Neural progenitor cell (in vitro differentiated cells): Measurements from ENCODE around the gene PRSS33. TPM values are rescaled to one million over a fixed set of nuclear protein-coding genes. Genes with fewer than 3 reads are reported as not detected.

Experiments used
- DNase-seq: peaks from one replicate; pipeline ENCODE4 v3.0.0-alpha.2; 2016; ENCODE audit warnings: low spot score
- H2AFZ ChIP-seq: fragments of 200-600 bp; sonication (generic); replicated peaks from 2 replicates; pipeline ENCODE4 v1.6.1; 2016; ENCODE audit warnings: antibody characterized with exemption
- H3F3A ChIP-seq: fragments of 200-600 bp; sonication (generic); 2 replicates; pipeline ENCODE4 v1.6.1; 2016; ENCODE audit warnings: antibody characterized with exemption, low read depth
- H3K27ac ChIP-seq: fragments of 200-600 bp; sonication (generic); 2 replicates; pipeline ENCODE4 v1.5.1; 2016; ENCODE audit warnings: mild to moderate bottlenecking
- H3K27me3 ChIP-seq: fragments of 200-600 bp; sonication (generic); 2 replicates; pipeline ENCODE4 v1.6.1; 2016; ENCODE audit warnings: mild to moderate bottlenecking, moderate library complexity
- H3K36me3 ChIP-seq: fragments of 200-600 bp; sonication (generic); 2 replicates; pipeline ENCODE4 v1.5.1; 2016
- H3K4me1 ChIP-seq: fragments of 200-600 bp; sonication (generic); 2 replicates; pipeline ENCODE4 v1.6.1; 2016; ENCODE audit warnings: mixed run types
- H3K4me2 ChIP-seq: fragments of 200-600 bp; sonication (generic); 2 replicates; pipeline ENCODE4 v1.6.1; 2016
- H3K4me3 ChIP-seq: fragments of 200-600 bp; sonication (generic); 2 replicates; pipeline ENCODE4 v1.5.1; 2016
- H3K79me2 ChIP-seq: fragments of 200-600 bp; sonication (generic); 2 replicates; pipeline ENCODE4 v1.6.1; 2016; ENCODE audit warnings: low read depth
- H3K9ac ChIP-seq: fragments of 200-600 bp; sonication (generic); 2 replicates; pipeline ENCODE4 v1.6.1; 2016
- H3K9me3 ChIP-seq: fragments of 200-600 bp; sonication (generic); 2 replicates; pipeline ENCODE4 v1.5.1; 2016; ENCODE audit warnings: low read depth
- H4K20me1 ChIP-seq: fragments of 200-600 bp; sonication (generic); 2 replicates; pipeline ENCODE4 v1.6.1; 2016; ENCODE audit warnings: low read depth
- H3K27ac Mint-ChIP-seq: 3 replicates; pipeline ENCODE4 v1.8.0; 2021; ENCODE audit warnings: mixed read lengths
- H3K27me3 Mint-ChIP-seq: 2 replicates; pipeline ENCODE4 v1.8.0; 2022; ENCODE audit warnings: low read depth, mild to moderate bottlenecking, inconsistent platforms, moderate library complexity, mixed read lengths; ENCODE audit not compliant: insufficient read depth
- H3K36me3 Mint-ChIP-seq: 3 replicates; pipeline ENCODE4 v1.8.0; 2021; ENCODE audit warnings: mixed read lengths
- H3K4me1 Mint-ChIP-seq: 3 replicates; pipeline ENCODE4 v1.8.0; 2021; ENCODE audit warnings: mixed read lengths
- H3K4me3 Mint-ChIP-seq: 3 replicates; pipeline ENCODE4 v1.8.0; 2021; ENCODE audit warnings: mild to moderate bottlenecking, moderate library complexity, mixed read lengths
- H3K9me3 Mint-ChIP-seq: 3 replicates; pipeline ENCODE4 v1.8.0; 2020; ENCODE audit warnings: mixed read lengths
- EZH2 ChIP-seq: fragments of 200-600 bp; sonication (generic); IDR thresholded peaks from 2 replicates; pipeline ENCODE4 v1.6.1; 2017; ENCODE audit warnings: antibody characterized with exemption, mild to moderate bottlenecking, moderate library complexity
- EZH2phosphoT487 ChIP-seq: fragments of 200-600 bp; sonication (generic); IDR thresholded peaks from 2 replicates; pipeline ENCODE4 v1.6.1; 2017; ENCODE audit warnings: antibody characterized with exemption
- total RNA-seq: library from RNA; depleted of rRNA; stranded (reverse); fragments of >200 nt; gene quantifications from 2 replicates; pipeline ENCODE4 v1.2.3, GENCODE V29; 2015; ENCODE audit warnings: low replicate concordance
- TF ChIP-seq, protein P1 (sequence below): fragments of 200-600 bp; sonication (generic); IDR thresholded peaks from 2 replicates; pipeline ENCODE4 v1.5.1; 2017; ENCODE audit warnings: antibody characterized with exemption, mild to moderate bottlenecking

The PRSS33 gene
- total RNA-seq, 1 donor from 2014 or later: 0.73 TPM

DNA sequence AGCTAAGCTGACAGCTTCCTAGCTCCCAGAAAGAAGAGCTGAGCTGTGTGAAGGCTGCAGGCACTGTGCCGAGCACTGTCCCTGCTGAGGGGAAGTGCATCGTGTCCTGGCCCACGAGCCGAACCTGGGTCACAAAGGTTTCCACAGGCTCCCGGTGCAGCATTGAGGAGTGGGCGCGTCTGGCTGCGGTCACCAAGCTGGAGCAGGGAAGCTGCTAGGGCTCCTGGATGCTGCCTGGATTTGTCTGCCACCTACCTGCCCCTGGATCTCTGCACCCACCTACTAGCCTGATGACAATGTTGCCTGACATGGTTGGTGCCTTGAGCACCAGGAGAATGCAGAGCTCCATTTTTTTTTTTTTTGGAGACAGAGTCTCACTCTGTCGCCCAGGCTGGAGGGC lies 41.4 kb downstream of the PRSS33 start:
- H3K9me3 ChIP-seq: no peaks in the 10 kb centered on the region
- no peak overlapping the region for H3K27ac ChIP-seq
- TF ChIP-seq, protein P1, sequence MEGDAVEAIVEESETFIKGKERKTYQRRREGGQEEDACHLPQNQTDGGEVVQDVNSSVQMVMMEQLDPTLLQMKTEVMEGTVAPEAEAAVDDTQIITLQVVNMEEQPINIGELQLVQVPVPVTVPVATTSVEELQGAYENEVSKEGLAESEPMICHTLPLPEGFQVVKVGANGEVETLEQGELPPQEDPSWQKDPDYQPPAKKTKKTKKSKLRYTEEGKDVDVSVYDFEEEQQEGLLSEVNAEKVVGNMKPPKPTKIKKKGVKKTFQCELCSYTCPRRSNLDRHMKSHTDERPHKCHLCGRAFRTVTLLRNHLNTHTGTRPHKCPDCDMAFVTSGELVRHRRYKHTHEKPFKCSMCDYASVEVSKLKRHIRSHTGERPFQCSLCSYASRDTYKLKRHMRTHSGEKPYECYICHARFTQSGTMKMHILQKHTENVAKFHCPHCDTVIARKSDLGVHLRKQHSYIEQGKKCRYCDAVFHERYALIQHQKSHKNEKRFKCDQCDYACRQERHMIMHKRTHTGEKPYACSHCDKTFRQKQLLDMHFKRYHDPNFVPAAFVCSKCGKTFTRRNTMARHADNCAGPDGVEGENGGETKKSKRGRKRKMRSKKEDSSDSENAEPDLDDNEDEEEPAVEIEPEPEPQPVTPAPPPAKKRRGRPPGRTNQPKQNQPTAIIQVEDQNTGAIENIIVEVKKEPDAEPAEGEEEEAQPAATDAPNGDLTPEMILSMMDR: no peak
- TF ChIP-seq EZH2phosphoT487 (no peak), EZH2 (no peak)
- Mint-ChIP-seq H3K36me3 (peaks cover 4% of the 10 kb centered on the region), H3K27ac (no peak overlapping the region), H3K27me3 (peaks cover 2% of the 10 kb centered on the region), H3K9me3 (no peaks in the 10 kb centered on the region), H3K4me1 (peaks cover 9% of the 10 kb centered on the region), H3K4me3 (no peak overlapping the region)
- H3F3A ChIP-seq: peaks cover 1% of the 10 kb centered on the region
- H3K4me1 ChIP-seq: peaks cover 3% of the 10 kb centered on the region
- H2AFZ ChIP-seq: no peak overlapping the region
- H3K36me3 ChIP-seq: no peaks in the 10 kb centered on the region
- H3K9ac ChIP-seq: peak overlapping the region; percentile 8
- H3K79me2 ChIP-seq: peaks cover 13% of the 10 kb centered on the region
- no peak for DNase-seq
- no peak overlapping the region for H3K4me3 ChIP-seq
- H4K20me1 ChIP-seq: no peaks in the 10 kb centered on the region
- no peak overlapping the region for H3K4me2 ChIP-seq
- H3K27me3 ChIP-seq: no peaks in the 10 kb centered on the region

DNA sequence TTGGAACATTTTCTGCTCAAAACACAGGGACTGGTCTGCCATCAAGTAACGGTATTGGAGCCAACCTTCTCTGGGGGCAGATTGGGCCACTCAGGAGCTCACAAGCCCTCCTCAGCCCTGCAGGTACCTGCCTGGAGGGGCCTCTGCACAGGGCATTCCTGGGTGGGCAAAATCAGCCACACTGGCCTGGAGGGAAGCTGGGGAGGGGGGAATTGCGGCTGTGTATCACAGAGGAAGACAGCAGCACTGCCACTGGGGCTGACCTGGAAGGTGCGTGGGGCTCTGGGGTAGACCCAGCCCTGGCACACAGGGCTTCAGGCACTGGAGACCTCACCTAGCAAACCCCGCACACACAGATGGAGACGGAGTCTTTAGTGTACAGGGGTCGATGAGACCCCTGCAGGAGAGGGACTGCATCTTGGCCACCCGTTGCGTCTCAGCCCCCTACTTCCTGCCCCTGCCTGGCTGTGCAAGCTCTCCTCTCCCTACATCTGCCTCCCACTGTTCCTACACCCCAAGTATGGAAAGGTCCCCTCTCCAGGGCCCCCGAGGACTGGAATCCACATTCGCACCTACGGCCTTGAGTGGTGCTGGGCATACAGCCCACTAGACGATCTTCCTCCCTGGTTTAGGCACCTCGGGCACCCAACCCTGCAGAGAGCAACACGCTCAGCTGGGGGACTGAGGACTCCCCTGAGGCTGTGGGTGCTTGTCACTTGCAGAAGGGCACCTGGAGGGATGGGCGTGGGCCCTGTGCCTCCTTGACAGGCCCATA lies 42.1 kb downstream of the PRSS33 start:
- no peak overlapping the region for H3K4me2 ChIP-seq
- no peaks in the 10 kb centered on the region for H3F3A ChIP-seq
- peaks cover 3% of the 10 kb centered on the region for H3K4me1 Mint-ChIP-seq
- H3K27ac ChIP-seq: no peak overlapping the region
- H3K9ac ChIP-seq: peak overlapping the region; percentile 13
- peaks cover 2% of the 10 kb centered on the region for H3K27me3 Mint-ChIP-seq
- no peak overlapping the region for H2AFZ ChIP-seq
- no peaks in the 10 kb centered on the region for H3K9me3 ChIP-seq
- no peak overlapping the region for H3K27ac Mint-ChIP-seq
- peaks cover 7% of the 10 kb centered on the region for H3K79me2 ChIP-seq
- peaks cover 4% of the 10 kb centered on the region for H3K36me3 Mint-ChIP-seq
- no peak overlapping the region for H3K4me3 Mint-ChIP-seq
- H3K4me1 ChIP-seq: no peaks in the 10 kb centered on the region
- TF ChIP-seq EZH2phosphoT487 (no peak), EZH2 (no peak)
- TF ChIP-seq, protein P1: no peak
- H4K20me1 ChIP-seq: no peaks in the 10 kb centered on the region
- no peaks in the 10 kb centered on the region for H3K9me3 Mint-ChIP-seq
- H3K27me3 ChIP-seq: no peaks in the 10 kb centered on the region
- DNase-seq: no peak
- no peaks in the 10 kb centered on the region for H3K36me3 ChIP-seq
- no peak overlapping the region for H3K4me3 ChIP-seq

DNA sequence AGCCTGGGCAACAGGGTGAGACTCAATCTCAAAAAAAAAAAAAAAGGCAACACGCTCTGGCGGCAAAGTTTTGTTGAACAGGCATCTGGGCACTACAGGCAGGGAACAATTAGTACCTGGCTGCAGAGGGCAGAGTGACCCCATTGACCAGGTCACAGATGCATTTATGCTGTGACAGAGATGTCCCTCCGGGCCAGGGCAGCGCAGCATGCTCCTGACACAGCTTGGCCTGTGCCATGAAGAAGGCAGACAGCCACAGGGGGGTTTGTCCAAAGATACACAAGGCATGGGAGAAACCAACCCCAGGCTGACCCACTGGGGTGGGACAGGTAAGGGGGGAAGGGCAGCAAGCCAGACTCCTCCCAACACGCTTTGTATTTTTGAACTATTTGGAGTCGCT lies 42.6 kb downstream of the PRSS33 start:
- DNase-seq: no peak
- Histone ChIP-seq H3K4me3 (no peak overlapping the region), H3K9me3 (no peaks in the 10 kb centered on the region), H4K20me1 (no peaks in the 10 kb centered on the region), H3F3A (no peaks in the 10 kb centered on the region), H3K36me3 (no peaks in the 10 kb centered on the region), H3K9ac (peak overlapping the region; percentile 13), H3K27ac (no peak overlapping the region), H3K27me3 (no peaks in the 10 kb centered on the region), H3K4me1 (peaks cover 1% of the 10 kb centered on the region), H2AFZ (no peak overlapping the region), H3K79me2 (peaks cover under 1% of the 10 kb centered on the region), H3K4me2 (no peak overlapping the region)
- Mint-ChIP-seq H3K36me3 (peaks cover 2% of the 10 kb centered on the region), H3K4me1 (no peaks in the 10 kb centered on the region), H3K9me3 (no peaks in the 10 kb centered on the region), H3K27me3 (peaks cover 2% of the 10 kb centered on the region), H3K27ac (no peak overlapping the region), H3K4me3 (peak overlapping the region; percentile 60)
- TF ChIP-seq EZH2 (no peak), EZH2phosphoT487 (no peak)
- TF ChIP-seq, protein P1: no peak
